Chondrocyte (in vitro differentiated cells): ENCODE data around the gene SLC8A2. TPM values are rescaled to one million over a fixed set of nuclear protein-coding genes. Genes with fewer than 3 reads are reported as not detected.
A peak's percentile ranks its signal among the peaks of the same experiment; 100 is the strongest.

Experiments
- DNase-seq: peaks from one replicate; pipeline ENCODE4 v3.0.0; 2021; ENCODE audit warnings: mixed read lengths, low spot score
- H3K27ac Mint-ChIP-seq: one replicate; pipeline ENCODE4 v1.8.0; 2021; ENCODE audit warnings: mild to moderate bottlenecking, moderate library complexity, mixed read lengths; ENCODE audit not compliant: unreplicated experiment
- H3K27me3 Mint-ChIP-seq: 2 replicates; pipeline ENCODE4 v1.8.0; 2021; ENCODE audit warnings: low read depth, mixed read lengths
- H3K36me3 Mint-ChIP-seq: 2 replicates; pipeline ENCODE4 v1.8.0; 2021; ENCODE audit warnings: low read depth, mixed read lengths
- H3K4me1 Mint-ChIP-seq: 2 replicates; pipeline ENCODE4 v1.8.0; 2021; ENCODE audit warnings: low read depth, mild to moderate bottlenecking, mixed read lengths
- H3K4me3 Mint-ChIP-seq: one replicate; pipeline ENCODE4 v1.8.0; 2021; ENCODE audit warnings: mild to moderate bottlenecking, moderate library complexity, mixed read lengths; ENCODE audit not compliant: unreplicated experiment
- H3K9me3 Mint-ChIP-seq: 2 replicates; pipeline ENCODE4 v1.8.0; 2021; ENCODE audit warnings: low read depth, mixed read lengths
- total RNA-seq: library from RNA; stranded (reverse); gene quantifications from 3 replicates; pipeline ENCODE4 v1.2.1, GENCODE V29; 2021
- TF ChIP-seq, protein P1 (sequence below): fragments of 200-600 bp; sonication (generic); IDR thresholded peaks from 2 replicates; pipeline ENCODE4 v1.5.0; 2021; ENCODE audit warnings: antibody characterized with exemption, mild to moderate bottlenecking, moderate library complexity

The SLC8A2 gene
- total RNA-seq, 1 donor from 2014 or later: 0.42 TPM

DNA sequence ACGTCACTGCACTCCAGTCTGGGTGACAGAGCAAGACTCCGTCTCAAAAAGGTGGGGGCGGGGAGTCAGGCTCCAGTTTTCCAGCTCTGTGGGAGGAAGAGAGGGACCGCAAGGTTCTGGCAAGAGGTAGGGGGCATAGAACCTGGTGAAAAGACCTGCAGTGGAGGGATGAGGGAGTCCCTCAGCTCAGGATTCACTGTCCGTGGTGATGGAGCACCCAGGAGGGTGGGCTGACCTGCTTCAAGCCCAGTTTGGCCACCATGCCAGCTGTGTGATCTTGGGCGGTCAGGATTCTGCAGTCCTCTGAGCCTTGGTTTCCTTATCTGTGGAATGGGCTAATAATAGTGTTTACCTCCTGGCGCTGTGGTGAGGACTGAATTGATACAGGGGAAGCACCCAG, 21.2 kb downstream of the SLC8A2 start:
- Mint-ChIP-seq H3K27ac (no peak overlapping the region), H3K4me3 (no peak overlapping the region), H3K4me1 (peaks cover 14% of the 10 kb centered on the region), H3K9me3 (peaks cover 6% of the 10 kb centered on the region), H3K27me3 (peaks cover 60% of the 10 kb centered on the region), H3K36me3 (peaks cover 6% of the 10 kb centered on the region)
- no peak for DNase-seq
- TF ChIP-seq, protein P1, sequence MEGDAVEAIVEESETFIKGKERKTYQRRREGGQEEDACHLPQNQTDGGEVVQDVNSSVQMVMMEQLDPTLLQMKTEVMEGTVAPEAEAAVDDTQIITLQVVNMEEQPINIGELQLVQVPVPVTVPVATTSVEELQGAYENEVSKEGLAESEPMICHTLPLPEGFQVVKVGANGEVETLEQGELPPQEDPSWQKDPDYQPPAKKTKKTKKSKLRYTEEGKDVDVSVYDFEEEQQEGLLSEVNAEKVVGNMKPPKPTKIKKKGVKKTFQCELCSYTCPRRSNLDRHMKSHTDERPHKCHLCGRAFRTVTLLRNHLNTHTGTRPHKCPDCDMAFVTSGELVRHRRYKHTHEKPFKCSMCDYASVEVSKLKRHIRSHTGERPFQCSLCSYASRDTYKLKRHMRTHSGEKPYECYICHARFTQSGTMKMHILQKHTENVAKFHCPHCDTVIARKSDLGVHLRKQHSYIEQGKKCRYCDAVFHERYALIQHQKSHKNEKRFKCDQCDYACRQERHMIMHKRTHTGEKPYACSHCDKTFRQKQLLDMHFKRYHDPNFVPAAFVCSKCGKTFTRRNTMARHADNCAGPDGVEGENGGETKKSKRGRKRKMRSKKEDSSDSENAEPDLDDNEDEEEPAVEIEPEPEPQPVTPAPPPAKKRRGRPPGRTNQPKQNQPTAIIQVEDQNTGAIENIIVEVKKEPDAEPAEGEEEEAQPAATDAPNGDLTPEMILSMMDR: no peak

DNA sequence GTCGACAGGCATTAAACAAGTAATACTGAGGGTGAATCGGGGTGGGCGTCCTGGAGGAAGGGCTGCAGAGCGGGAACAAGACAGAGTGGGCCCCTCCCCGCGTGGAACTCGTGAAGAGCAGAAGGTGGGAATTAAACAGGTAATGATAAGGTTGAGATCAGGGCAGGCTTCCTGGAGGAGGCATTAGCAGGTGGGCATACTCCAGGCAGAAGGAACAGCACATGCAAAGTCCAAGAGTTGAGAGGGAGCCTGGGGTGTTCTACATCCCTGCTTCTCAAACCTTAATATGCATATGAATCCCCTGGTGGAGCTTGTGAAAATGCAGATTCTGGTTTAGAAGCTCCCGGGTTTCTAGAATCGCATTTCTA, 23.3 kb downstream of the SLC8A2 start:
- H3K27ac Mint-ChIP-seq: no peak overlapping the region
- TF ChIP-seq, protein P1: no peak
- peaks cover 6% of the 10 kb centered on the region for H3K36me3 Mint-ChIP-seq
- H3K27me3 Mint-ChIP-seq: peaks cover 63% of the 10 kb centered on the region
- no peak overlapping the region for H3K4me3 Mint-ChIP-seq
- no peaks in the 10 kb centered on the region for H3K9me3 Mint-ChIP-seq
- H3K4me1 Mint-ChIP-seq: peaks cover 16% of the 10 kb centered on the region
- DNase-seq: no peak

DNA sequence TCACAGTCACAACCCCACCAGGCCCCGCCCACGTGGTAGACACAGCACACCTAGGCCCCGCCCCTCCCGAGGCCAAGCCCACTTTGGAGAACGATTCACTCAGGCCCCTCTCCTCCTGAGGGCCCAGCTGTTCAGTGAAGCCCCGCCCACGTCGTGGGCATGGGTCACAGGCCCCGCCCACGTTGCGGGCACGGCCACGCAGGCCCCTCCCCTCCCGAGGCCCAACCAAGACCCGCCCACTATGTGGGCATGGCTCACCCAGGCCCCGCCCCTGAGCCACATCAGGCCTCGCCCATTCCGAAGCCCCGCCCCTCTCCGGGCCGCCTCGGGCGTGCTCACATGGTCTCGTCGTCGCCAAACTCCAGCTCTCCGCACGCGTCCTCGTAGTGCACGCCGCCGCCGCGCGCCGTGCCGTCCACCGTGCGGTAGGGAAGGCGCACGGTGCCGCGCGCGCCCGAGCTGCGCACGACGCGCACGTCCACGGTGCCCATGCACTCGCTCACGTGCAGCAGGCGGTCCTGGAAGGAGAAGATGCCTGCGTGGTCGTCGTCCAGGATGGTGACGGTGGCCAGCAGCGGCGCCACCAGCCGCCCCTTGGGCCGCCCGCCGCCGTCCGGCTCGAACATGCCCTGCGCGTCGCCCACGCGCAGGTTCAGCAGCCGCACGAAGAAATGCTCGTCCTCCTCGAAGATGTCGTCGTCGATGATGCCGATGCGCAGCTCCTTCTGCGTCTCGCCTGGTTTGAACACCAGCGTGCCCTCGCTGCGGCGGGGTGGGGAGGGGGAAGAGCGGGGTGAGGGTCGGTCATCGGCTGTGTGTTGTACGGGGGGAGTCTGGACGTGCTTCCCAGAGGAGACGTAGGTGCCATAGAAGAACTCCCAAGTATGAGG, 24.0 kb downstream of the SLC8A2 start:
- Mint-ChIP-seq H3K27ac (no peak overlapping the region), H3K27me3 (peaks cover 70% of the 10 kb centered on the region), H3K4me3 (peak overlapping the region; percentile 51)

DNA sequence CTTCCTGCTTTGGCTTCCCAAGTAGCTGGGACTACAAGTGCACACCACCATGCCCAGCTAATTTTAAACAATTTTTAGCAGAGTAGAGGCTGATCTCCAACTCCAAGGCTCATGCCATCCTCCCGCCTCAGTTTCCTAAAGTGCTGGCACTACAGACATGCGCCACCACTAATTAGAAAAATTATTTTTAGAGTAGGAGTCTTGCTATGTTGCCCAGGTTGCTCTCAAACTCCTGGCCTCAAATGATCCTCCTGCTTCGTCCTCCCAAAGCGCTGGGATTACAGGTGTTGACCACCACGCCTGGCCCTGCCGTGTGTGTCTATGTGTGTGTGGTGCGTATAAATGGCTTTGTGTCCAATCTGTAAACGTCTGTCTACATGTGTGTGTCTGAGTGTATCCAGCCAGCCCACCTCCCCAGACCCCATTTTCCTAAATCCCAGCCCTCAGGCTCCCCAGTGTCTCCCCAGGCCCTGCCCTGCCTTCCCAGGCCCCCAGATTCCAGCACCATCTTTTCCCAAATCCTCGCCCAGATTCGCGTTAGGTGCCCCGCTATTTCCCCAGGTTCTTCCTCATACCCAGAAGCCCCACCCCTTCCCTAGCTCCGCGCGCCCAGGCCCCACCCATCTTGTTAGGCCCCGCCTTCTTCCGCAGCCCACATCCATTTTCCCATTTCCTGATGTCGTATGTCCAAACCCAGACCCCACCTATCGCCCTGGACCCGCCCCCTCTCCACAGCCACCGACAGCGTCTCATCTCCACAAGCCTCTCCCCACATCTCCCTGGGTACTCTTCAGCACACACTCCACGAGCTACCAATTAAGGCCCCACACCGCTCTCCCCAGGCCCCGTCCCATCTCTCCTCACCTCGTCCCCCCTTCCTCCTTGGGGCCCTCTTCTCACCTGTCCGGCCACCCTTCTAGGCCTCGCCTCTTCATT, 24.9 kb downstream of the SLC8A2 start:
- Mint-ChIP-seq H3K27ac (no peak overlapping the region), H3K27me3 (peaks cover 73% of the 10 kb centered on the region), H3K4me1 (peaks cover 16% of the 10 kb centered on the region), H3K36me3 (peaks cover 6% of the 10 kb centered on the region), H3K4me3 (peak overlapping the region; percentile 51), H3K9me3 (no peaks in the 10 kb centered on the region)
- TF ChIP-seq, protein P1: no peak
- no peak for DNase-seq

More for the DNA sequence above, 24.0 kb downstream of the SLC8A2 start:
- H3K9me3 Mint-ChIP-seq: no peaks in the 10 kb centered on the region
- H3K36me3 Mint-ChIP-seq: peaks cover 6% of the 10 kb centered on the region
- TF ChIP-seq, protein P1: no peak
- peaks cover 16% of the 10 kb centered on the region for H3K4me1 Mint-ChIP-seq
- DNase-seq: no peak

DNA sequence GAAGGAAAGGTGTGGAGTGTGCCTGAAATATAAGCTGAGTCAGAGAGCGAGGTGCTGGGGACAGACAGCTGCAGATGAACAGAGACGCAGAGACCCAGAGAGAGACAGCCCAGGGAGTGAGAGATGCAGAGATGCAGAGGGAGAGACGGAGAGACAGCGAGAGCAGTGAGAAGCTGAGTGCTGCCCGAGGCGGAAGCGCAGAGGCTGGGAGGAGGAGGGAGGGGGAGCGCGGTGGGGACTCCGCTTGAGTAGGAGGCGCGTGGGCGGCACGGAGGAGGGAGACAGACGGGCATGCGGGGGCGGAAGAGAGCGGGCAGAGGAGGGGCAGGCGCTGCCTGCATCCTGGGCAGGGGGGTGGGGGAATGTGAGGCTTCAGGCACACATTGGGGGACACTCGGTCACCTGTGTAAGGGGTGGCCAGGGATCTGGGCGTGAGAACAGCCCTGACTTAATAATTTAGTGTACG, 25.7 kb downstream of the SLC8A2 start:
- Mint-ChIP-seq H3K4me3 (peak overlapping the region; percentile 31), H3K27ac (no peak overlapping the region)

More for the DNA sequence above, 25.7 kb downstream of the SLC8A2 start:
- Mint-ChIP-seq H3K27me3 (peaks cover 74% of the 10 kb centered on the region), H3K4me1 (peaks cover 16% of the 10 kb centered on the region), H3K36me3 (peaks cover 6% of the 10 kb centered on the region), H3K9me3 (no peaks in the 10 kb centered on the region)
- no peak for DNase-seq
- TF ChIP-seq, protein P1: no peak
